VCaP (cell line): ENCODE results near the gene SZRD1.

ENCODE experiments used
- H3K27ac ChIP-seq: fragments of 450-650 bp; 2 replicates; pipeline ENCODE4 v1.5.1; 2017
- CTCF ChIP-seq: fragments of 450-650 bp; conservative IDR thresholded peaks from 2 replicates; pipeline ENCODE4 v1.5.1; 2017; ENCODE audit warnings: mild to moderate bottlenecking, moderate library complexity

SZRD1 gene

GRCh38 chr1:16406868-16407267 is 39.8 kb downstream of the SZRD1 start:
- H3K27ac ChIP-seq: no peak overlapping the region
- TF ChIP-seq CTCF: no peak

- no peak overlapping the region for H3K27ac ChIP-seq
- TF ChIP-seq CTCF: no peak
Measured at GRCh38 chr1:16409536-16410152, 42.6 kb downstream of the SZRD1 start.

GRCh38 chr1:16410803-16411202 is 43.8 kb downstream of the SZRD1 start:
- no peak for TF ChIP-seq CTCF
- H3K27ac ChIP-seq: no peak overlapping the region

- H3K27ac ChIP-seq: no peak overlapping the region
- TF ChIP-seq CTCF: no peak
Measured at GRCh38 chr1:16413191-16413590, 46.1 kb downstream of the SZRD1 start.

GRCh38 chr1:16418823-16419425 is 51.9 kb downstream of the SZRD1 start:
- no peak overlapping the region for H3K27ac ChIP-seq
- TF ChIP-seq CTCF: no peak

- TF ChIP-seq CTCF: no peak
- no peak overlapping the region for H3K27ac ChIP-seq
Measured at GRCh38 chr1:16420424-16421118, 53.5 kb downstream of the SZRD1 start.

- no peak overlapping the region for H3K27ac ChIP-seq
- no peak for TF ChIP-seq CTCF
Measured at GRCh38 chr1:16421201-16421600, 54.2 kb downstream of the SZRD1 start.
